ENCODE measurements around the gene STMND1. TPM values are rescaled to one million over a fixed set of nuclear protein-coding genes. Genes with fewer than 3 reads are reported as not detected.

Gene STMND1
- total and polyA plus RNA-seq, 8 donors: 0.78 to 6.5 (median 3.5) TPM; not detected in 1

GRCh38 chr6:17059022-17059421 lies 42.8 kb upstream of the STMND1 start:
- no peaks in the 10 kb centered on the region for H3K36me3 ChIP-seq
- H3K4me1 ChIP-seq: no peaks in the 10 kb centered on the region
- TF ChIP-seq CTCF (IDR thresholded peaks at IDR 0.05): no peak
- no peak for ATAC-seq
- no peak overlapping the region for H3K27ac ChIP-seq
- no peak overlapping the region for H3K4me3 ChIP-seq
- no peaks in the 10 kb centered on the region for H3K27me3 ChIP-seq
- intact Hi-C loops (cut with DNase I): no loop called here
- H3K9me3 ChIP-seq: no peaks in the 10 kb centered on the region
- no peak for DNase-seq

GRCh38 chr6:17059850-17060249 lies 42.0 kb upstream of the STMND1 start:
- TF ChIP-seq CTCF (IDR thresholded peaks at IDR 0.05): no peak
- DNase-seq (no peak), ATAC-seq (no peak)
- no peak overlapping the region for H3K27ac ChIP-seq
- H3K4me1 ChIP-seq: no peaks in the 10 kb centered on the region
- no peaks in the 10 kb centered on the region for H3K27me3 ChIP-seq
- H3K36me3 ChIP-seq: no peaks in the 10 kb centered on the region
- no peak overlapping the region for H3K4me3 ChIP-seq
- H3K9me3 ChIP-seq: no peaks in the 10 kb centered on the region
- intact Hi-C loops (cut with DNase I): no loop called here

GRCh38 chr6:17061097-17061496 lies 40.8 kb upstream of the STMND1 start:
- Histone ChIP-seq H3K4me1 (no peaks in the 10 kb centered on the region), H3K4me3 (no peak overlapping the region), H3K27ac (no peak overlapping the region), H3K9me3 (no peaks in the 10 kb centered on the region), H3K27me3 (no peaks in the 10 kb centered on the region), H3K36me3 (no peaks in the 10 kb centered on the region)
- DNase-seq: no peak
- intact Hi-C loops (cut with DNase I): no loop called here
- no peak for ATAC-seq
- TF ChIP-seq CTCF (IDR thresholded peaks at IDR 0.05): no peak

- no peak for ATAC-seq
Measured at GRCh38 chr6:17062871-17063440, 38.9 kb upstream of the STMND1 start.

GRCh38 chr6:17064975-17065374 lies 36.9 kb upstream of the STMND1 start:
- TF ChIP-seq CTCF (IDR thresholded peaks at IDR 0.05): no peak
- Histone ChIP-seq H3K27me3 (no peaks in the 10 kb centered on the region), H3K9me3 (peaks cover 0 to 8% of the 10 kb centered on the region in 2 donors), H3K36me3 (no peaks in the 10 kb centered on the region), H3K27ac (no peak overlapping the region), H3K4me1 (no peaks in the 10 kb centered on the region), H3K4me3 (no peak overlapping the region)
- intact Hi-C loops (cut with DNase I): no loop called here
- DNase-seq (no peak), ATAC-seq (no peak)

More at GRCh38 chr6:17062871-17063440, 38.9 kb upstream of the STMND1 start:
- Histone ChIP-seq H3K4me1 (no peaks in the 10 kb centered on the region), H3K9me3 (no peaks in the 10 kb centered on the region), H3K4me3 (no peak overlapping the region), H3K36me3 (no peaks in the 10 kb centered on the region), H3K27ac (no peak overlapping the region), H3K27me3 (no peaks in the 10 kb centered on the region)
- intact Hi-C loops (cut with DNase I): no loop called here
- no peak for DNase-seq
- TF ChIP-seq CTCF (IDR thresholded peaks at IDR 0.05): no peak
